Activated CD8-positive, alpha-beta memory T cell treated with anti-CD3 and anti-CD28 coated beads, Interleukin-2, amount 50 U/mL, for 24 hours (primary cell): ENCODE data around the gene NCR1.
"Not testable (repeated sequence)": the region's sequence is repeated elsewhere in the genome, so short reads cannot be mapped to it uniquely, and the experiment has no call there.

Experiments used
- DNase-seq: peaks from one replicate; pipeline ENCODE4 v3.0.0-alpha.2; 2020; ENCODE audit errors: extremely low read depth

Gene NCR1

DNA sequence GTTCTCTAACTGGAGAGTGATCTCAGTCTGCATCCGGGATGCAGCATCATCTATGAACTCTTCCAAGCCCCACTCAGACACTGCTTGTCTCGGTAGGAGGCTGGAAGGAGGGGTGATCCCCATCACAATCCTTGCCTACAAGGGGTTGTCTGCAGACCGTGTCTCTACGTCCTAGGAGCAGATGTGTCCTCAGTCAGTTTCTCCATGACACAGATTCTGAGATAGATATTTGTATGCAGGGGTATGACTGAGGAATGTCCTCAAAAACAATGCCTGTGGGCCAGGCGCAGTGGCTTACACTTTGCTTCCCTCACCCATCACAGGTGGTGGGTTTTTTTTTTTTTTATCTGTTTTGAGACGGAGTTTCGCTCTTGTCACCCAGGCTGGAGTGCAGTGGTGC is 871 bp downstream of the NCR1 start:
- DNase-seq = no peak

DNA sequence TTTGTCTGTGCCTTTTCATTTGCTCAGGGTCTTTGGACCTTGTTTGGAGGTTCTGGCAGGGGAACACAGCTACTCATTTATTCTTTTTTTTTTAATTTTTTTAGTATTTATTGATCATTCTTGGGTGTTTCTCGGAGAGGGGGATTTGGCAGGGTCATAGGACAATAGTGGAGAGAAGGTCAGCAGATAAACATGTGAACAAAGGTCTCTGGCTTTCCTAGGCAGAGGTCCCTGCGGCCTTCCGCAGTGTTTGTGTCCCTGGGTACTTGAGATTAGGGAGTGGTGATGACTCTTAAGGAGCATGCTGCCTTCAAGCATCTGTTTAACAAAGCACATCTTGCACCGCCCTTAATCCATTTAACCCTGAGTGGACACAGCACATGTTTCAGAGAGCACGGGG is 2.0 kb downstream of the NCR1 start:
- not testable (repeated sequence) for DNase-seq

DNA sequence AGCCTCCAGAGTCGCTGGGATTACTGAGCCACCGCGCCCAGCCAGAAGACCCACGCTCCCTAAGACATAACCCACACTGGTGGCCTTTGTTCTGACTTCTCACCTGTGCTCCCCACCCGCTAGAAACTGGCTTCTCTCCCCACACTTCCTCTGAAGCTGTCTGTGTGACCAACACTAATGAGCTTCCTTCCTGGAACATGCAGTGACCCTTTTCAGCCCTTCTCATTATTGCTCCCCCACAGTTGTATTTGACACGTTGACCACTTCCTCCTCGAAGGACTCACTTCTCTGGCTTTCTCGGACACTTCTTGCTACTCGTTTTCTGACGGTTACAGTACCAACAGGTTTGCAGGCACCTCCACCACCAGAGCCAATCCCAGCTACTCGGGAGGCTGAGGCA is 10.9 kb downstream of the NCR1 start:
- DNase-seq = no peak

DNA sequence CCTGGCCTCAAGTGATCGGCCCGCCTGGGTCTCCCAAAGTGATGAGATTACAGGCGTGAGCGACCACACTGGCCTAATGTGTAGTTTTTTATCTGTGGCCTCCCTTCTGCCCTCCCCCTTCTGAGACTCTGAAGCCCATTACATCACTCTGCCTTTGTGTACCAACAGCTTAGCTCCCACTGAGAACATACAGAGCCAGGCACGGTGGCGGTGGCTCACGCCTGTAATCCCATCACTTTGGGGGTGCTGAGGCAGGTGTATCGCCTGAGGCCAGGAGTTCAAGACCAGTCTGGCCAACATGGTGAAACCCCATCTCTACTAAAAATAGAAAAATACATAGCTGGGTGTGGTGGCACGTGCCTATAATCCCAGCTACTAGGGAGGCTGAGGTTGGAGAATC is 12.6 kb downstream of the NCR1 start:
- no peak for DNase-seq

DNA sequence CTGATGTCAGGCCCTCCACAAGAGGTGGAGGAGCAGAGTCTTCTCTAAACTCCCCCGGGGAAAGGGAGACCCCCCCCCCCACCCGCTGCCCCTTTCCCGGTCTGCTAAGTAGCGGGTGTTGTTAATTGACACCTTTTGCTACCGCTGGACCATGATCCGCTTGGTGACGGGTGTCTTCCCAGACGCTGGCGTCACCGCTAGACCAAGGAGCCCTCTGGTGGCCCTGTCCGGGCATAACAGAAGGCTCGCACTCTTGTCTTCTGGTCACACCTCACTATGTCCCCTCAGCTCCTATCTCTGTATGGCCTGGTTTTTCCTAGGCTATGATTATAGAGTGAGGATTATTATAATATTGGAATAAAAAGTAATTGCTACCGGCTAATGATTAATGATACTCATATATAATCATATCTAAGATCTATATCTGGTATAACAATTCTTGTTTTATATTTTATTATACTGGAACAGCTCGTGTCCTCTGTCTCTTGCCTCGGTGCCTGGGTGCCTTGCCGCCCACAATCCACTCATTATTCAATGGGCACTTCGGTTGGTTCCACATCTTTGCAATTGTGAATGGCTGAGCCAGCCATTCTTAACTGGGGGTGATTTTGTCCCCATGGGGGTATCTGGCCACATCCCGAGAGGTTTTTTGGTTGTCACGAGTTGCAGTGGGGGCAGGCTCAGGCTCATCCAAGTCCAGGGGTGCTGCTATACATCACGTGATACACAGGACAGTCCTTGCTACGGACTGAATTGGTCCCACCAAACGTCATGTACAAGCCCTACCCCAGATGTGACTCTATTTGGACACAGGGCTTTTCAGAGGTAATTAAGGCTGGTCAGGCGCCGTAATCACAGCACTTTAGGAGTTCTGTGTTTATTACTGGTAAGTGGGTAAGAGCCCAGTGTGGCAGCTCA is 14.0 kb downstream of the NCR1 start:
- DNase-seq = not testable (repeated sequence)

DNA sequence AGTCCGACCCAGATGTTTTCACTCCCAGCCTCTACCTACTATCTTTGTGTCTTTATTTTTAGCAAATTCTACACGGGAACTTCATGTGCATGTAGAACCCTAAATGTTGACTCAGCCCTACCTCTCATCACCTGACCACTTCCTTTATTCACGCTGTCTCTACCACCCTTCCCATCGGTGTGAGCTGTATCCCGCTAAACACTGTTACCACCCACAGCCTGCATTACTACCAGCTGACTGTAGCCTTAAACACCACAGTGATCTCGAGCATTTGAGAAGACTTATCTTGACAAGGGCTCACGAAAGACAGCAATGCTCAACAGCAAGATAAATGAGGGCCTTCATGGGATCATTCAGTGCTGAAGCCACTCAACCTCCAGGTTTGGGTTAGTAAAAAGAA is 15.1 kb downstream of the NCR1 start:
- no peak for DNase-seq

DNA sequence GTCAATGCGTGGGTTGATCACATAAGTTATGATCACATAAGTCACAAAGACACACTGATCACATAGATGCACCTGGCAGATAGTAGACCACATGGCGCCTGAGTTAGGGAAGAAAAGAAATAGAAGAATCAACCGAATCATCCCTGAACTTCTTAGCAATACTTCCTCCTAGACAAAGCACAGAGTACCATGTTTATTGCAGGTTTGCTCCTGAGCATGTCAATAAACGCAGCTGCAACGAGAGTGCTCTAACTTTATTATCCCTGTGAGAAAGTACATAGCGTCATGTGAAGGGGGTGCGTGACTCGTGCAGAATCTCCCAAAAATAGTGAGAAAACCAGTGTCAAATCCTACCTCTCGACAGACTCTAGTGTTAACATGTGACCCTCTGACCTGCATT is 17.3 kb downstream of the NCR1 start:
- no peak for DNase-seq

DNA sequence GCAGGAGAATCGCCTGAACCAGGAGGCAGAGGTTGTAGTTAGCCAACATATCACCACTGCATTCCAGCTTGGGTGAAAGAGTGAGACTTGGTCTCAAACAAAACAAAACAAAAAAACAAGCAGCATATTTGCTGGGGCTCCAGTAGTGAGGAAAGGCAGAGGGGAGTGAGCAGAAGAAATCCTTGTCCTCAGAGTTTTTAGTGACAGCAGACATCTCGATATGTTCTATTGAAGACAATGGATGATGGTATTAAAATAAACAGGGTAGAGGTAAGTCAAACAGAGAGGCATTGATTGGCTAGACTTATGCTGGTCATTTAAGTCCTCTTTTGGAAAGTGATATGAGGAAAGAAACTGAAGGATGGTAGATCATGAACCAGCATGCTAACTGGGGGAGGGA is 22.4 kb downstream of the NCR1 start:
- DNase-seq = no peak

DNA sequence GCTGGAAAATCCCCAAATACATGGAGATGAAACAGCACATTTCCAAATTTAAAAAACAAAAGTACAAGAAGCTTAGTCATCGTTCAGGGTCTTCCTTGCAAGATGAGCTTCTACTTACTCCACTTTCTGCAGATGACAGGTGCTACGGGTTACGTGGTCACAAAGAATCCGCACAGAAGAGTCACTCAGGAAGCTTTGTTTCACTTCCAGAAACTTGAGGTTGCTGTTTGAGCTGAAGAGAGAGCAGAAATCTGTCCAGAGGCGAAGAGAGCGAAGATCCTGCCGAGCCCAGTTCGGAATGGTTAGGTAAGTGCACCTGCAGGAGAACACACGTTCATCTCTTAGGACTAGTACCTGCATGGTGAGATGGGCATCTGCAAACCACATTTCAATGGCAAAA is 32.0 kb downstream of the NCR1 start:
- DNase-seq = no peak

DNA sequence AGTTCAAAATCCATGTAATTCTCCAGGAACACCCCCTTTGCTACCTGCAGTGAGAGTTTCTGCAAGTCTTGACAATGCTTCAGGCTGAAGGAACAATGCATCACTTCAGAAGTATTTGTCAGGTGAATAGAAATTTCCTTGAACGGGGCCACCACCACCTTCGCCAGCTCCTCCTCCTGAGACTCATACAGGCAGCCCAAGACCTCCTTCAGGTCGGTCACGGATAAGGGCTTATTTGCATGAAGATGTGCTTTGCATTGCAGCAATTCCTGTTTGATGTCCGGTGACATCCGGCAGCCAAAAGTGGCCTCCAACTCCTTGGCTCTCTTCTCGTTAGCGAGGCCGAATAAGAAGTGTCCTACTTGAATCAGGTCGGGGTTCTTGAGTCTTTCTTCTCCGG is 33.0 kb downstream of the NCR1 start:
- DNase-seq = no peak

DNA sequence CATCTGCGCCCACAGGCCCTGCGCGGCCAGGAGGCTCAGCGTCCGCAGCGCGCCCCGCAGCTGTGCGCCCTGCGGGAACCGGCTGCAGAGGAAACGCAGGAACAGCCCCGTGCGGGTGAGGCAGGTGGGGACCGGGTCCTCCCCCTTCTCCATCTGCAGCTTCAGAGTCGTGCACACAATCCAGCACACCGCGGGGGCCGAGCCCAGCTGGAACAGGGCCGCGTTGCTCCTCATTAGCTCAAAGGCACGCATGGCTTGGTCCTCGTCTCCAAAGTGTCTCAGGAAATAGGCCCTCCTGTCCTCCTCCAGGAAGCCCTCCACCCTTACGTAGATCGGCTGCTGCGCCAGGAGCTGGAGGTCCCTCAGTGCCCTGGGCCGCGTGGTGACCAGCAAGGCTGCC is 33.6 kb downstream of the NCR1 start:
- DNase-seq = not testable (repeated sequence)

DNA sequence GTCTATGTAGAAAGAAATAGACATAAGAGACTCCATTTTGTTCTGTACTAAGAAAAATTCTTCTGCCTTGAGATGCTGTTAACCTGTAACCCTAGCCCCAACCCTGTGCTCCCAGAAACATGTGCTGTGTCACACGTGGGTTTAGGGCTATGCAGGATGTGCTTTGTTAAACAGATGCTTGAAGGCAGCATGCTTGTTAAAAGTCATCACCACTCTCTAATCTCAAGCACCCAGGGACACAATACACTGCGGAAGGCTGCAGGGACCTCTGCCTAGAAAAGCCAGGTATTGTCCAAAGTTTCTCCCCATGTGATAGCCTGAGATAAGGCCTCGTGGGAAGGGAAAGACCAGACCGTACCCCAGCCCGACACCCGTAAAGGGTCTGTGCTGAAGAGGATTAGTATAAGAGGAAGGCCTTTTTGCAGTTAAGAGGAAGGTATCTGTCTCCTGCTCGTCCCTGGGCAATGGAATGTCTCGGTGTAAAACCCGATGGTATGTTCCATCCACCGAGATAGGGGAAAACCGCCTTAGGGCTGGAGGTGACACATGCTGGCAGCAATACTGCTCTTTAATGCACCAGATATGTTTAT is 37.9 kb downstream of the NCR1 start:
- not testable (repeated sequence) for DNase-seq

DNA sequence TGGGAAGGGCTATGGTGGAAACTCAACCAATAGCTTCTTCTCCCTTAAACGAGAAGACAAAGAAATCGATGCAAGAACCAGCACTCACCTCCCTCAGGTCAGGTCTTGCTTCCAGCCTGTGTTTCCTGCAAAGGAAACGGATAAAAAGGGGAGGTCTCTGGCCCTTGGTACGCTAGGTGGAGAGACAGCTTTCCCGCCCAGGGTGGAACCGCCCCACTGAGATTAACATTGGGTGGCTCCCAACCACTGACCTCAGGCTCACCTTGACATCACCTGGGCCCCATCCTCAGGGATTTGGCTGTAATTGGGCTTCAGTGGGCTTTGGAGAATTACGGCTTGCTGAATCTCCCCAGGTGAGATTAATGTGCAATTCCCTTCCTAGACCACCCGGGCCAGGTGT is 41.4 kb downstream of the NCR1 start, which contains the start of gene NLRP7:
NLRP7 (minus strand) TSS at position 150 of the 400 bp plus-strand sequence.
- DNase-seq = no peak

DNA sequence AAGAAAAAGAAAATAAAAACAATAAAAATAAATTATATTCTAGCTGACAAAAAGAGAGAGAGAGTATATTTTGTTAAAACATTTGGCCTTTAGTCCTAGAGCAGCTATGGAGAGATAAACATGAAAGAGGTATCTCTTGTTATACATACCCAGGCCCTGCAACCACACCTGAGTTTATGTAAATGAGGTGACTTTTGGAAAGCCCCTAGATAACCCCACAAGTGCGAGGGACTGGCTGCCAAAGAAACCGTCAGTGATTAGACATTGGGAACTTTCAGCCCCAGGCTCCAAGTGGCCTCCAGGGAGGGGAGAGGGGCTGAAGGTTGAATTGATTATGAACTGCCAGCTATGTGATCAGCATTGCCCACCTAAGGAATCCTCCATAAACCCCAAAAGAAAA is 43.5 kb downstream of the NCR1 start:
- no peak for DNase-seq

DNA sequence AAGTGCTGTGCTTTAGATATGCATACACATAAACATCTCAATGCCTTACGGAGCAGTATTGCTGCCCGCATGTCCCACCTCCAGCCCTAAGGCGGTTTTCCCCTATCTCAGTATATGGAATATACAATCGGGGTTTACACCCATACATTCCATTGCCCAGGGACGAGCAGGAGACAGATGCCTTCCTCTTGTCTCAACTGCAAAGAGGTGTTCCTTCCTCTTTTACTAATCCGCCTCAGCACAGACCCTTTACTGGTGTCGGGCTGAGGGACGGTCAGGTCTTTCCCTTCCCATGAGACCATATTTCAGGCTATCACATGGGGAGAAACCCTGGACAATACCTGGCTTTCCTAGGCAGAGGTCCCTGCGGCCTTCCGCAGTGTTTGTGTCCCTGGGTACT is 44.6 kb downstream of the NCR1 start:
- DNase-seq = not testable (repeated sequence)

DNA sequence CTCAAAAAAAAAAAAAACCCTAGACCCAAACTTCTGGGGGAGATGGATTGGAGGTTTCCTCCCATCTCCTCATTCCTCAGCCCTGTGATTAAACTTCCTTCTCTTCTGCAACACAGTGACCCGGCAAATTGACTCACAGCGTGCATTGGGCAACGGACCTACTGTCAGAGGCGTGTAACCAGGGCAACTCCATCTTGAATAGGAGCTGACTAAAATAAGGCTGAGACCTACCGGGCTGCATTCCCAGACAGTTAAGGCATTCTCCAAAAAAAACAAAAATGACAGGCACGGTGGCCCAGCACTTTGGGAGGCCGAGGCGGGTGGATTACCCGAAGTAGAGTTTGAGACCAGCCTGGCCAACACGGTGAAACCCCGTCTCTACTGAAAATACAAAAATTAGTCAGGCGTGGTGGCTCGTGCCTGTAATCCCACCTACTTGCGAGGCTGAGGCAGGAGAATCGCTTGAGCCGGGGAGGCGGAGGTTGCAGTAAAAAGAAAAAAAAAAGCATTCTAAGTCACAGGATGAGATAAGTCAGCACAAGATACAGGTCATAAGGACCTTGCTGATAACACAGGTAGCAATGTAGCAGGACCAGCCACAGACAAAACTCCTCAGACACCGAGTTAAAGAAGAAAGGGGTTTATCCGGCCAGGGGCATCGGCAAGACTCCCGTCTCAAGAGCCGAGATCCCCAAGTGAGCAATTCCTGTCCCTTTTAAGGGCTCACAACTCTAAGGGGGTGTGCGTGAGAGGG is 46.8 kb downstream of the NCR1 start:
- DNase-seq = no peak

DNA sequence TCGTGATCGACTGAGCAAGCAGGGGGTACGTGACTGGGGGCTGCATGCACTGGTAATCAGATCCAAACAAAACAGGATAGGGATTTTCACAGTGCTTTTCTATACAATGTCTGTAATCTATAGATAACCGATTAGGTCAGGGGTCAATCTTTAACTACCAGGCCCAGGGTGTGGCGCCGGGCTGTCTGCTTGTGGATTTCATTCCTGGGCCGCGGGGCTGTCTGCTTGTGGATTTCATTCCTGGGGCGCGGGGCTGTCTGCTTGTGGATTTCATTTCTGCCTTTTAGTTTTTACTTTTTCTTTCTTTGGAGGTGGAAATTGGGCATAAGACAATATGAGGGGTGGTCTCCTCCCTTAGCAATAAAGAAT is 47.4 kb downstream of the NCR1 start:
- DNase-seq = not testable (repeated sequence)

DNA sequence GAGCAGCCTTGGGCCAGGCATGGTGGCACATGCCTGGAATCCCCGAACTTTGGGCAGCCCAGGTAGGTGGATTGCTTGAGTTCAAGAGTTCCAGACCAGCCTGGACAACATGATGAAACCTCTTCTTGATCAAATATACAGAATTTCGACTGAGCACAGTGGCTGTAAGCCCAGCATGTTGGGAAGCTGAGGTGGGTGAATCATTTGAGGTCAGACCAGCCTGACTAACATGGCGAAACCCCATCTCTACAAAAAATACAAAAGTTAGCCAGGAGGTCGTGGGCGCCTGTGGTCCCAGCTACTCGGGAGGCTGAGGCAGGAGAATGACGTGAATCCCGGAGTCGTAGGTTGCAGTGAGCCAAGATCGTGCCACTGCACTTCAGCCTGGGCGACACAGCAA is 49.4 kb downstream of the NCR1 start:
- no peak for DNase-seq

DNA sequence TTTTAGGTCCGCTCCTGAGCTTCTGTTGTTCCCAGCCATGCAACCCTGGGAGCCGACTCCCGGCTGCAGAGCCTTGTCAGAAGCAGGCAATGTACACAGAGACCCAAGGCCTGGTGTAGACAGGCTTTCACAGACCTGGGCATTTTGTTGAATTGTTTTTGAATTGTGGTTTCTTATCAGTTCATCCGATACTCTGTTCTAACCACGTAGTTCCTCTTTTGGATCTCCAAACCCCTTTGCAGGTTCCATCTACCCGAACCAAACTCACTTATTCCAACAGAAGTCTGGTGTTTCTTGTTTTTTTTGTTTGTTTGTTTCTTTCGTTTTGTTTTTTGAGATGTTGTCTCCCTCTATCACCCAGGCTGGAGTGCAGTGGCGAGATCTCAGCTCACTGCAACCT is 53.9 kb downstream of the NCR1 start:
- no peak for DNase-seq
